NCI-H1930 (cell line): ENCODE results near the gene SORCS2.

Experiments
- DNase-seq, 2 experiments: peaks; one replicate each; lab custom pipeline; 2025; lab: John Stamatoyannopoulos, UW

SORCS2 gene

GRCh38 chr4:7224001-7224400, 31.7 kb downstream of the SORCS2 start:
- no peak for DNase-seq

GRCh38 chr4:7224878-7225533, 32.7 kb downstream of the SORCS2 start:
- no peak for DNase-seq

- no peak for DNase-seq
These were observed 34.1 kb downstream of the SORCS2 start for GRCh38 chr4:7226439-7226838.

- no peak for DNase-seq
These were observed 34.7 kb downstream of the SORCS2 start for GRCh38 chr4:7227008-7227407.

GRCh38 chr4:7228734-7229133, 36.4 kb downstream of the SORCS2 start:
- no peak for DNase-seq

GRCh38 chr4:7232061-7232650, 39.8 kb downstream of the SORCS2 start:
- no peak for DNase-seq

- no peak for DNase-seq
These were observed 40.8 kb downstream of the SORCS2 start for GRCh38 chr4:7233006-7233580.

GRCh38 chr4:7233601-7234000, 41.3 kb downstream of the SORCS2 start:
- no peak for DNase-seq

GRCh38 chr4:7234355-7235029, 42.2 kb downstream of the SORCS2 start:
- DNase-seq, result no peak

GRCh38 chr4:7235030-7235380, 42.7 kb downstream of the SORCS2 start:
- DNase-seq, result no peak

- no peak for DNase-seq
These were observed 44.5 kb downstream of the SORCS2 start for GRCh38 chr4:7236847-7237246.

GRCh38 chr4:7237873-7238272, 45.5 kb downstream of the SORCS2 start:
- no peak for DNase-seq

GRCh38 chr4:7238300-7238960, 46.1 kb downstream of the SORCS2 start:
- no peak for DNase-seq

- DNase-seq, result no peak
These were observed 46.9 kb downstream of the SORCS2 start for GRCh38 chr4:7239101-7239820.

GRCh38 chr4:7239844-7240243, 47.5 kb downstream of the SORCS2 start:
- no peak for DNase-seq

GRCh38 chr4:7240306-7240705, 48.0 kb downstream of the SORCS2 start:
- no peak for DNase-seq

- no peak for DNase-seq
These were observed 49.3 kb downstream of the SORCS2 start for GRCh38 chr4:7241597-7242125.

- DNase-seq, result no peak
These were observed 50.4 kb downstream of the SORCS2 start for GRCh38 chr4:7242766-7243165.

- DNase-seq, result no peak
These were observed 51.4 kb downstream of the SORCS2 start for GRCh38 chr4:7243609-7244330.

- no peak for DNase-seq
These were observed 52.0 kb downstream of the SORCS2 start for GRCh38 chr4:7244331-7244665.

GRCh38 chr4:7244751-7245320, 52.5 kb downstream of the SORCS2 start:
- DNase-seq, result no peak
